Mesendoderm (in vitro differentiated cells): ENCODE results near the gene ZNF74.

Experiments used
- DNase-seq: peaks from one replicate; pipeline ENCODE4 v3.0.0; 2013
- H2AK5ac ChIP-seq: 2 replicates; pipeline ENCODE4 v1.6.1; 2013; ENCODE audit warnings: low read length, inconsistent platforms
- H2BK120ac ChIP-seq: 2 replicates; pipeline ENCODE4 v1.6.1; 2013; ENCODE audit warnings: low read depth, mild to moderate bottlenecking, low read length, moderate library complexity, mixed read lengths
- H2BK15ac ChIP-seq: replicated peaks from 2 replicates; pipeline ENCODE4 v1.6.1; 2013; ENCODE audit warnings: low read depth, mild to moderate bottlenecking, moderate library complexity
- H2BK5ac ChIP-seq: 2 replicates; pipeline ENCODE4 v1.6.1; 2013; ENCODE audit warnings: low read length, inconsistent platforms
- H3K18ac ChIP-seq: 2 replicates; pipeline ENCODE4 v1.6.1; 2013; ENCODE audit warnings: mild to moderate bottlenecking, low read length, mixed read lengths
- H3K23ac ChIP-seq: one replicate; pipeline ENCODE4 v1.6.1; 2013; ENCODE audit warnings: low read length
- H3K27ac ChIP-seq: 2 replicates; pipeline ENCODE4 v1.5.1; 2013; ENCODE audit warnings: low read depth, mild to moderate bottlenecking, inconsistent platforms, low read length, moderate library complexity
- H3K27me3 ChIP-seq: 2 replicates; pipeline ENCODE4 v1.6.1; 2013; ENCODE audit warnings: low read length, control low read depth, mild to moderate bottlenecking, inconsistent platforms; ENCODE audit not compliant: insufficient read depth, poor library complexity
- H3K36me3 ChIP-seq: 2 replicates; pipeline ENCODE4 v1.6.1; 2013; ENCODE audit warnings: low read length, inconsistent platforms; ENCODE audit not compliant: control insufficient read depth, insufficient read depth
- H3K4ac ChIP-seq: one replicate; pipeline ENCODE4 v1.6.1; 2013; ENCODE audit warnings: low read depth, mild to moderate bottlenecking, low read length, moderate library complexity
- H3K4me1 ChIP-seq: 2 replicates; pipeline ENCODE4 v1.6.1; 2013; ENCODE audit warnings: low read depth, low read length, inconsistent platforms; ENCODE audit not compliant: control insufficient read depth
- H3K4me2 ChIP-seq: 2 replicates; pipeline ENCODE4 v1.6.1; 2013; ENCODE audit warnings: low read length
- H3K4me3 ChIP-seq: 2 replicates; pipeline ENCODE4 v1.5.1; 2013; ENCODE audit warnings: mild to moderate bottlenecking, low read length
- H3K56ac ChIP-seq: one replicate; pipeline ENCODE4 v1.6.1; 2013; ENCODE audit warnings: low read length
- H3K79me1 ChIP-seq: 2 replicates; pipeline ENCODE4 v1.6.1; 2013; ENCODE audit warnings: low read length, inconsistent platforms
- H3K79me2 ChIP-seq: 2 replicates; pipeline ENCODE4 v1.6.1; 2013; ENCODE audit warnings: mild to moderate bottlenecking, low read length; ENCODE audit not compliant: control insufficient read depth, insufficient read depth
- H3K9ac ChIP-seq: 2 replicates; pipeline ENCODE4 v1.6.1; 2013; ENCODE audit warnings: low read length, inconsistent platforms
- H4K5ac ChIP-seq: one replicate; pipeline ENCODE4 v1.6.1; 2013; ENCODE audit warnings: low read length
- H4K8ac ChIP-seq: one replicate; pipeline ENCODE4 v1.6.1; 2013; ENCODE audit warnings: low read depth, mild to moderate bottlenecking, control low read depth, low read length, moderate library complexity
- WGBS: extraction: QIAGEN DNeasy Blood & Tissue Kit; methylation state at CpG from one replicate; pipeline ENCODE4 v1.1.7; 2013; ENCODE audit warnings: low lambda C conversion rate, missing lambda C conversion rate; ENCODE audit not compliant: insufficient coverage; ENCODE audit errors: extremely low coverage; 5-methylcytosine and 5-hydroxymethylcytosine counted together

Gene ZNF74

GRCh38 chr22:20397498-20397897 lies 3.5 kb downstream of the ZNF74 start:
- Histone ChIP-seq H3K4ac (no peak overlapping the region), H3K9ac (no peak overlapping the region), H3K23ac (no peak overlapping the region), H2BK120ac (no peak overlapping the region), H3K79me2 (peaks cover 29% of the 10 kb centered on the region), H3K36me3 (peaks cover 5% of the 10 kb centered on the region), H3K4me2 (no peak overlapping the region), H3K18ac (no peak overlapping the region), H4K8ac (no peak overlapping the region), H4K5ac (no peak overlapping the region), H3K4me3 (no peak overlapping the region), H3K27me3 (no peaks in the 10 kb centered on the region), H2AK5ac (no peak overlapping the region), H3K27ac (no peak overlapping the region), H3K4me1 (peaks cover 7% of the 10 kb centered on the region), H2BK15ac (no peak overlapping the region), H2BK5ac (no peak overlapping the region), H3K79me1 (peaks cover 20% of the 10 kb centered on the region), H3K56ac (no peak overlapping the region)
- no peak for DNase-seq
- WGBS: no CpG with 5 or more reads among the region's 2 CpGs

- no peak overlapping the region for H2BK5ac ChIP-seq
- H4K5ac ChIP-seq: no peak overlapping the region
- peaks cover 29% of the 10 kb centered on the region for H3K79me2 ChIP-seq
- no peak overlapping the region for H4K8ac ChIP-seq
- no peak overlapping the region for H2BK15ac ChIP-seq
- H3K56ac ChIP-seq: no peak overlapping the region
- H3K4ac ChIP-seq: no peak overlapping the region
- no CpG with 5 or more reads among the region's 5 CpGs for WGBS
- no peak overlapping the region for H3K4me3 ChIP-seq
- no peak overlapping the region for H2AK5ac ChIP-seq
- H3K27ac ChIP-seq: no peak overlapping the region
- H3K36me3 ChIP-seq: peaks cover 10% of the 10 kb centered on the region
- no peak for DNase-seq
- H3K79me1 ChIP-seq: peaks cover 20% of the 10 kb centered on the region
- H3K23ac ChIP-seq: no peak overlapping the region
- no peak overlapping the region for H3K9ac ChIP-seq
- H3K4me1 ChIP-seq: peaks cover 7% of the 10 kb centered on the region
- no peak overlapping the region for H3K4me2 ChIP-seq
- H3K18ac ChIP-seq: no peak overlapping the region
- no peak overlapping the region for H2BK120ac ChIP-seq
- H3K27me3 ChIP-seq: no peaks in the 10 kb centered on the region
Measured at GRCh38 chr22:20398420-20398819, 4.5 kb downstream of the ZNF74 start.

- Histone ChIP-seq H3K4me3 (no peak overlapping the region), H3K4ac (no peak overlapping the region), H2BK120ac (no peak overlapping the region), H2BK5ac (no peak overlapping the region), H3K56ac (no peak overlapping the region), H3K4me1 (peaks cover 6% of the 10 kb centered on the region), H4K5ac (no peak overlapping the region), H3K23ac (no peak overlapping the region), H3K9ac (no peak overlapping the region), H3K79me2 (peaks cover 28% of the 10 kb centered on the region), H3K27ac (no peak overlapping the region), H3K4me2 (no peak overlapping the region), H3K18ac (no peak overlapping the region), H3K36me3 (peaks cover 10% of the 10 kb centered on the region), H2BK15ac (no peak overlapping the region), H3K27me3 (no peaks in the 10 kb centered on the region), H2AK5ac (no peak overlapping the region), H3K79me1 (peaks cover 20% of the 10 kb centered on the region), H4K8ac (no peak overlapping the region)
- DNase-seq: no peak
- no CpG with 5 or more reads among the region's 4 CpGs for WGBS
Measured at GRCh38 chr22:20399866-20400605, 6.1 kb downstream of the ZNF74 start.

- H3K56ac ChIP-seq: no peak overlapping the region
- H2AK5ac ChIP-seq: no peak overlapping the region
- H3K4ac ChIP-seq: no peak overlapping the region
- H3K9ac ChIP-seq: no peak overlapping the region
- no peak overlapping the region for H2BK15ac ChIP-seq
- H3K27ac ChIP-seq: no peak overlapping the region
- no peak overlapping the region for H3K4me2 ChIP-seq
- no peak overlapping the region for H3K23ac ChIP-seq
- no peak overlapping the region for H3K4me3 ChIP-seq
- H4K5ac ChIP-seq: no peak overlapping the region
- H4K8ac ChIP-seq: no peak overlapping the region
- no peak for DNase-seq
- no CpG with 5 or more reads among the region's 15 CpGs for WGBS
- peaks cover 20% of the 10 kb centered on the region for H3K79me2 ChIP-seq
- H3K79me1 ChIP-seq: peaks cover 20% of the 10 kb centered on the region
- no peak overlapping the region for H2BK5ac ChIP-seq
- H2BK120ac ChIP-seq: no peak overlapping the region
- H3K4me1 ChIP-seq: no peaks in the 10 kb centered on the region
- H3K18ac ChIP-seq: no peak overlapping the region
- H3K36me3 ChIP-seq: peaks cover 10% of the 10 kb centered on the region
- H3K27me3 ChIP-seq: no peaks in the 10 kb centered on the region
Measured at GRCh38 chr22:20400606-20401375, 6.8 kb downstream of the ZNF74 start.

GRCh38 chr22:20401376-20402014 lies 7.5 kb downstream of the ZNF74 start:
- no peak overlapping the region for H3K23ac ChIP-seq
- peaks cover 17% of the 10 kb centered on the region for H3K36me3 ChIP-seq
- no peak overlapping the region for H3K4ac ChIP-seq
- no CpG with 5 or more reads among the region's 13 CpGs for WGBS
- H2BK5ac ChIP-seq: no peak overlapping the region
- H3K4me2 ChIP-seq: no peak overlapping the region
- no peak overlapping the region for H3K56ac ChIP-seq
- no peak for DNase-seq
- H2BK15ac ChIP-seq: no peak overlapping the region
- no peak overlapping the region for H4K8ac ChIP-seq
- H3K27ac ChIP-seq: no peak overlapping the region
- no peak overlapping the region for H3K9ac ChIP-seq
- H3K27me3 ChIP-seq: no peaks in the 10 kb centered on the region
- no peak overlapping the region for H2BK120ac ChIP-seq
- H3K18ac ChIP-seq: no peak overlapping the region
- H3K4me1 ChIP-seq: no peaks in the 10 kb centered on the region
- H3K79me1 ChIP-seq: peaks cover 18% of the 10 kb centered on the region
- peaks cover 16% of the 10 kb centered on the region for H3K79me2 ChIP-seq
- no peak overlapping the region for H2AK5ac ChIP-seq
- H4K5ac ChIP-seq: no peak overlapping the region
- H3K4me3 ChIP-seq: no peak overlapping the region
